Activated CD8-positive, alpha-beta memory T cell treated with anti-CD3 and anti-CD28 coated beads, Interleukin-2, amount 50 U/mL, for 4 hours (primary cell): ENCODE results near the gene ASXL1.

Experiments
- DNase-seq: peaks from one replicate; pipeline ENCODE4 v3.0.0-alpha.2; 2020

ASXL1 gene

DNA sequence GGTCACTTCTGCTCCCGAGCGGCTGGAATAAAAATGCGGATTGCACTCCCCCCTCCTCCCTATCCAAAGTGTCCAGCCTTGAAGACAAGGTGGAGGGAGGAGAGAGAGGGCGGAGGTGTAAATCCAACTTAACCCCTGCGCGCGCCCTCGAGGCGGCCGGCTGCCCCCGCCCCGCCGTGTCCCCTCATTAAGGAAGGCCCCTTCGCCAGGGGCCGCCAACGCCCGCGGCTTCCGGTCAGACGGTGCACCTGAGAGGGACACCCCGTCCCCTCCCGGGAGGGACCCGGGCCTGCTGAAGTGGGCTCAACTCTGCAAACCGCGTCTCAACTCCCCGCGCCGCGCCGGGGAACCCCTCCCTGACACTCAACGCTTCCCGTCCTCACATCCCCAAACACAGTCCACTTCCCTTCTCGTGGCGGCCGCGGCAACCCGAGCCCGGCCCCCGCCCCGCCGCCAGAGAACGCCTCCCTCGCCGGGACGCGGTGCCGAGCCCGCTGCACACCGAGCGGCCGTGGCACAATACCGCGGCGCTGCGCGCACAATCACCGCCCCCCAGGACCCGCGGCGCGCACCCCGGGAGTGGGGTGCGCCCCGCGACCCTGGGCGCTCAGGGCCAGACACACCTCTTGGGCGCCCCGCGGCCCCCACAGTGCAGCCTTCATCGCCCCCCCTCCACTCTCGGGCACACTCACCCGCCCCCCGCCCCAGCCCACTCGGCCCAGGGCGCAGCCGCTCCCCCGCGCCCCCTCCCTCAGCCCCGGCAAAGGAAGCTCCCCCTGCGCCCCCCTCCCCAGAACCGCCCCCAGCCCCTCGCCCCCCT, 124.5 kb downstream of the ASXL1 start:
- peak; percentile 27 for DNase-seq

DNA sequence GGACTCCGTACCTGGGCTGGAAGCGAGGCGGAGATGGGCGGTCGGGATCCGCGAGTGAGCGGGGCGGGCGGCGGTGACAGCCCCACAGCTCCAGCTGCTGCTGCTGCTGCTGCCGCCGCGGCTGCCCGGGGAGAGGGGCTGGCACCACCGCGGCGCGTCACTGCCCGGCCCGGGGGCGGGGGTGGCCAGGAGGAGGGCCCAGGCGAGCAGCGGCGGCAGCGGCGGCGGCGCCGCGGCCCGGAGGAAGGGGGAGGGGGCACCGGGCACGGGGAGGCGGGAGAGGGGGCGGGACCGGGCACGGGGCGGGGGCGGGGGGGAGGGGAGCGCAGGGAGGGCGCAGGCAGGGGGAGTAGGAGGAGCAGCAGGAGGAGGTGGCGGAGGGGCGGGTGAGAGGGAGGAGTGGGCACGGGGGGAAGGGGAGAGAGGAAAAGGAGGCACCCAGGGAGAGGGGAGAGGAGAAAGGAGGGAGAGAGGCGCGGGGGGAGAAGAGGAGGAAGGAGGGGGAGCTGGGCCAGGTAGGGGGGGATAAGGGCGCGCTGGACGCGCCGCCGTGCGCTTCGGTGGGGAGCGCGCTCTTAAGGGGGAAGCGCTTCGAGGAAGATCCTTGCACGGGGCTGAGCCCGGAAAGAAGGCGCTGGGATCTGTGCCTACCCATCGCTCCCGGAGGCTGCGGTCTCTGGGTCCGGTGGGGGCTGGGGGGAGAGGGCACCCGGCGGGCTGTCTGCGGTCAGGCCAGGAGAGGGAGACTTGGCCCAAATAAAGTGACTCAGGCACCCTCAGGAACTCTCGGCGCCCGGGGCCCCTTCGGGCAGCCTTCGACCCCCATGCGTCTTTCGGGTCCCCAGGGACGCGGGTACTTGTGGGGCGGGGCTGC, 125.5 kb downstream of the ASXL1 start:
- peak; percentile 71 for DNase-seq

DNA sequence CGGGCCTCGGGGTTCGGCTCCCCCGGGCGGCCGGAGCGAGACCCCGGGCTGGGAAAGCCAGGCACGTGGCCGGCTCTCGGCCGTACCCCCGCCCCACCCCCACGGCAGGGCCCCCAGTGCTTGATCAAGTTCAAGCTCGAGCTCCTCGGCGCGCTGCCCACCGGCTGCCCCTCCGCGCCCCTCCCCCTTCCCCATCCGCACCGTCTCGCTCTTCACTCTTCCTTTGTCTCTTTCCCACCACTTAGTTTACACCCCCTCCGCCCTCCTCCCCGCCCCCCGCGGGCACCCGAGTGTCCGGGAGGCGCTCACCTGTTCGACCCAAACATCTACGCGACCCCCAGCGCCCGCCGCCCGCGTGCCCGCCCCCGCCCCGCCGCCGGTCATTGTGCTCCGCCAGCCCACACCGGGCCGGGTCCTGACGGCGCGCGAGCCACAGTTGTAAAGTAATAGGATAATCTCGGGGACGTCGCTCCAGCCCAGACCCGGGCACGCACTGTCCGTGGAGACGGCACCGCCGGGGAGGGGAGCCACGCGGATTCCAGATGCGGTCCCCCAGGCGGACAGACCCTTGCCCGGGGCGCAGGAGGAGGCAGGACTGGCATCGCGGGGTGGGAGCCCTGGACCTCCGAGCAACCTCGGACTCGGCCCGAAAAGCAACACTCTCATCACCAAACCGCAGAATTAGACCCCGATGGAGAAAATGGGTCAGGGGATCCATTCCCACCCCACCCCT, 126.3 kb downstream of the ASXL1 start:
- peak; percentile 45 for DNase-seq

- DNase-seq: peak; percentile 81
Measured at GRCh38 chr20:32484958-32485769, 127.0 kb downstream of the ASXL1 start.

DNA sequence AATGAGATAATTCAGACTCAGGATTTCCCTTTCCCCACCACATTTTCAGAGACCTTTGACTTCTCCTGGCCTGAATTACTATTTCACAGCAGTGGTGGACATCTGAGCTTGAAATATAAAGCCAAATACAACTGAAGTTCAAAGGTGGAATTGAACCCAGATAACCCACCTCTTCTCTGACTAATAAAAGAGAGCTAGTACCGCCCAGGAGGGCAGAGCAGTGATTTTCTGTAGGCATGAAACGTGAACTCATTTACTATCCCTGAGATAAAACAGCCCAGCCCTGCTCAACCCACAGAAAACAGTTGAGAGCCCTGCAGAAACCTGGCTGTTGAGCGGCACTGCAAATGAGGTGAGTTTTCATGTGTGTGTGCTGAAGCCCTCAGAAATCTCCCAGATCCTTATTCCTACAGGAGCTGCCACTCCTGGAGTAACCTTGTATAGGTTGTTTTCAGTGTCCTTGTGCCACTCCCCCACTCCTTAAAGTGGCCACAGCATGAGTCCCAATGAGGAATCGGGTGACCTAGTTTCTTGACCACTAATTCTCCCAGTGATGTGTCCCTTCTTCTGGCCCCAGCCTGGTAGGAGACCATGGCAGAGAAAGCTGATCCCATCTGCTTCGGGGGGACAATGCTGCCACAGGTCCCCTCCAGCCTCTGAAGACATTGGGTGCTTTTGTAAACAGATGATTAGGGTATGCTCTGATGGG, 127.8 kb downstream of the ASXL1 start:
- DNase-seq: no peak

GRCh38 chr20:32487381-32487780, 129.2 kb downstream of the ASXL1 start:
- DNase-seq: no peak

GRCh38 chr20:32488066-32488838, 130.1 kb downstream of the ASXL1 start:
- no peak for DNase-seq
